Endothelial cell of umbilical vein (primary cell): ENCODE measurements around the gene RRM1. TPM values are rescaled to one million over a fixed set of nuclear protein-coding genes. Genes with fewer than 3 reads are reported as not detected.

Experiments
- BruUV-seq: library from RNA; stranded (reverse); fragments of 400-500 nt; replicated peaks from 2 replicates; lab custom pipeline; 2021; lab: Mats Ljungman, UMichigan
- CTCF ChIA-PET: fragments of 300-600, 350-600 bp; sonication (Branson Sonifier 250); formaldehyde crosslinking; loops from one replicate; lab custom pipeline; 2021; ENCODE audit warnings: antibody characterized with exemption, inconsistent platforms; lab: Charles Lee
- POLR2A ChIA-PET: fragments of 300-600, 350-600 bp; sonication (Branson Sonifier 250); formaldehyde crosslinking; loops from one replicate; lab custom pipeline; 2021; ENCODE audit warnings: antibody characterized with exemption, inconsistent platforms; lab: Charles Lee
- DNase-seq: peaks from one replicate; pipeline ENCODE4 v3.0.0-alpha.2; 2011; ENCODE audit warnings: low read depth, low spot score
- FAIRE-seq: peaks from 2 replicates; lab custom pipeline; 2011; peaks lifted over from hg19 to GRCh38; lab: Jason Lieb, UNC
- H2AFZ ChIP-seq: 2 replicates; pipeline ENCODE4 v1.6.0; 2012; ENCODE audit warnings: low read depth, low read length, control low read depth, inconsistent platforms
- H3K27ac ChIP-seq: 2 replicates; pipeline ENCODE4 v1.5.1; 2011; ENCODE audit warnings: low read depth, mild to moderate bottlenecking, control low read depth, low read length, moderate library complexity; ENCODE audit not compliant: insufficient read depth
- H3K27me3 ChIP-seq, 2 experiments: 2 replicates each; pipeline versions ENCODE4 v1.6.0 to v1.6.1; 2011; ENCODE audit warnings: low read length in 2 of 2, mixed read lengths in 1 of 2; ENCODE audit not compliant: control insufficient read depth in 2 of 2, insufficient read depth in 2 of 2
- H3K36me3 ChIP-seq, 2 experiments: 2 replicates in 1 of 2; 3 replicates in 1 of 2; pipeline ENCODE4 v1.5.1; 2011; ENCODE audit warnings: low read length in 2 of 2, mild to moderate bottlenecking in 1 of 2, moderate library complexity in 1 of 2; ENCODE audit not compliant: control insufficient read depth in 2 of 2, insufficient read depth in 2 of 2; ENCODE audit errors: extremely low read depth in 1 of 2
- H3K4me1 ChIP-seq: 3 replicates; pipeline ENCODE4 v1.5.1; 2011; ENCODE audit warnings: mild to moderate bottlenecking, low read length; ENCODE audit not compliant: control insufficient read depth, insufficient read depth; ENCODE audit errors: extremely low read depth
- H3K4me2 ChIP-seq: 2 replicates; pipeline ENCODE4 v1.6.1; 2011; ENCODE audit warnings: low read length, control low read depth, mixed read lengths; ENCODE audit not compliant: insufficient read depth
- H3K4me3 ChIP-seq, 3 experiments: fragments of 200-600 bp in 1 of 3; sonication (generic), shearing (Covaris generic) in 1 of 3; replicated peaks in 1 of 3; 2 replicates each; pipeline ENCODE4 v1.5.1; 2011 to 2016; ENCODE audit warnings: control low read depth in 3 of 3, low read length in 3 of 3, mild to moderate bottlenecking in 2 of 3, inconsistent platforms in 1 of 3, low read depth in 1 of 3, moderate library complexity in 1 of 3; ENCODE audit not compliant: insufficient read depth in 1 of 3
- H3K79me2 ChIP-seq: 2 replicates; pipeline ENCODE4 v1.6.0; 2012; ENCODE audit warnings: low read length, inconsistent platforms; ENCODE audit not compliant: control insufficient read depth, insufficient read depth
- H3K9ac ChIP-seq: replicated peaks from 2 replicates; pipeline ENCODE3; 2011; ENCODE audit warnings: low read length, control low read depth; ENCODE audit not compliant: insufficient read depth; ENCODE audit errors: extremely low read depth
- H3K9me1 ChIP-seq: replicated peaks from 3 replicates; pipeline ENCODE4 v1.6.0; 2011; ENCODE audit warnings: mild to moderate bottlenecking, low read length; ENCODE audit not compliant: control insufficient read depth, insufficient read depth; ENCODE audit errors: extremely low read depth
- H3K9me3 ChIP-seq: replicated peaks from 2 replicates; pipeline ENCODE4 v1.5.1; 2012; ENCODE audit warnings: low read length, inconsistent platforms; ENCODE audit not compliant: control insufficient read depth, insufficient read depth
- H4K20me1 ChIP-seq: replicated peaks from 2 replicates; pipeline ENCODE3; 2011; ENCODE audit warnings: mild to moderate bottlenecking, low read length; ENCODE audit not compliant: control insufficient read depth, insufficient read depth; ENCODE audit errors: extremely low read depth
- CTCF ChIP-seq, 2 donors: IDR thresholded peaks; 1 replicate in 1 of 2; 2 replicates in 1 of 2; pipeline ENCODE4 v1.5.1; 2011; ENCODE audit warnings: low read length in 2 of 2, mild to moderate bottlenecking in 2 of 2, moderate library complexity in 2 of 2, control low read depth in 1 of 2, inconsistent platforms in 1 of 2, low read depth in 1 of 2; ENCODE audit not compliant: insufficient read depth in 1 of 2; ENCODE audit errors: extremely low read depth in 1 of 2
- JUN ChIP-seq: IDR thresholded peaks from 2 replicates; pipeline ENCODE4 v1.6.1; 2011; ENCODE audit warnings: borderline replicate concordance, low read depth; ENCODE audit not compliant: insufficient read length, insufficient read depth
- MYC ChIP-seq: IDR thresholded peaks from one replicate; pipeline ENCODE4 v1.6.1; 2011; ENCODE audit warnings: mild to moderate bottlenecking, low read depth, low read length
- POLR2AphosphoS5 ChIP-seq: IDR thresholded peaks from 2 replicates; pipeline ENCODE4 v1.6.1; 2012; ENCODE audit warnings: low read depth, mild to moderate bottlenecking, control low read depth, low read length, moderate library complexity; ENCODE audit not compliant: insufficient read depth
- dilution Hi-C: fragments of 300-500 bp; cut with MboI; formaldehyde crosslinking; loops from one replicate; pipeline ENCODE4 v1.15.0; 2019; ENCODE audit warnings: low sequenced_read_pairs; ENCODE audit not compliant: extremely low pct_ligation_motif_present
- intact Hi-C: fragments of 100-400 bp; cut with micrococcal nuclease; formaldehyde crosslinking; loops from one replicate; pipeline ENCODE4 v1.10.0; 2022
- polyA plus RNA-seq, 4 experiments: library from polyadenylated mRNA; depleted of rRNA in 3 of 4; stranded (reverse) in 3 of 4; unstranded in 1 of 4; fragments of >200 nt; gene quantifications; 2 replicates each; pipeline versions ENCODE4 v1.2.1 to v1.2.3, GENCODE V29; 2011 to 2012; ENCODE audit warnings: missing spikeins in 1 of 4
- total RNA-seq: library from RNA; stranded (reverse); gene quantifications from 2 replicates; pipeline ENCODE4 v1.2.3, GENCODE V29; 2021
- TF ChIP-seq, protein P1 (sequence below): IDR thresholded peaks from 2 replicates; pipeline ENCODE4 v1.6.1; 2011; ENCODE audit not compliant: insufficient read depth, insufficient read length

Gene RRM1
- total and polyA plus RNA-seq, 2 donors (not counting 3 experiments of a cell fraction or from before 2014, with no cell fraction given): 55.3 to 112 TPM

DNA sequence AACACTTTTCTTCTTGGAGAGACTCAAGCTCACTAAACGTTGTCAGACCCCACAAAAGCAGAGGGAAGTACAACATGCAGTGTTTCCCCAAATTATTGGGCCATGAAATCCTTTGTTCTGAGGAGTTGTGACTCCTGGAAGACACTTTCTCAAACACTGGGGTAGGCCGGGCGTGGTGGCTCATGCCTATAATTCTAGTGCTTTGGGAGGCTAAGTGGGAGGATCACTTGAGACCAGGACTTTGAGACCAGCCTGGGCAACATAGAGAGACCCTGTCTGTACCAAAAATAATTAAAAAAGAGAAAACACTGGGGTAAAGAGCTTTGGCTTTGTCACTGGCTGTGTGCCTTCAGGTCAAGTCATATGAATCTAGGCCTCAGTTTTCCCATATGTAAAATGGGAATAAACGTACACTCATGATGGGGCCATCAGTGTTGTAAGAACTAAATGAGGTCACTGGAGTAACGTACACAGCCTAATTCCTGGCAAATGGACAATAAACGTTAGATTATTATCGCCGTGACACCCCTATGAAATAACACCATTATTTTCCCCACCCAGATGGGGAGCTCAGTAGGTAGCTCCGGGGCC is 92.0 kb downstream of the RRM1 start:
- POLR2A ChIA-PET: no interaction called here
- Histone ChIP-seq H3K9me3 (no peaks in the 10 kb centered on the region), H3K4me1 (no peaks in the 10 kb centered on the region), H3K36me3 (no peaks in the 10 kb centered on the region), H4K20me1 (no peaks in the 10 kb centered on the region), H3K9me1 (no peaks in the 10 kb centered on the region), H3K9ac (peak overlapping the region; percentile 70), H2AFZ (peak overlapping the region; percentile 98), H3K4me3 (peak overlapping the region; percentile 52 to 65 (median 59)), H3K4me2 (peak overlapping the region; percentile 79), H3K79me2 (no peaks in the 10 kb centered on the region), H3K27ac (no peak overlapping the region), H3K27me3 (peaks cover 0 to 3% of the 10 kb centered on the region in 2 experiments)
- BruUV-seq: no TSS peak
- intact Hi-C loops: loop anchor here (1.0 to 5.0 kb wide), 8 partner anchors 206 to 1196 kb away; partner anchors contain the start of genes OR51D1, OR51M1, TRIM21 and TRIM68
- dilution Hi-C loops: no loop called here
- DNase-seq: no peak
- TF ChIP-seq CTCF (IDR thresholded peaks at IDR 0.05; ENCODE audit: extremely low read depth in 1 of 2, insufficient read depth in 1 of 2, low read depth in 1 of 2, low read length in 2 of 2) (no peak), JUN (no peak), MYC (no peak), POLR2AphosphoS5 (no peak)
- TF ChIP-seq, protein P1, sequence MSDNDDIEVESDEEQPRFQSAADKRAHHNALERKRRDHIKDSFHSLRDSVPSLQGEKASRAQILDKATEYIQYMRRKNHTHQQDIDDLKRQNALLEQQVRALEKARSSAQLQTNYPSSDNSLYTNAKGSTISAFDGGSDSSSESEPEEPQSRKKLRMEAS: no peak
- CTCF ChIA-PET: interaction anchor here (0.9 to 7.4 kb wide), 27 partner anchors 9 to 938 kb away, joined by 3 to 255 read pairs (median 8); partner anchors contain the start of genes OR51D1, OR52M1, STIM1 and TRIM21
- no peak for FAIRE-seq
